NCI-H1436 (cell line): ENCODE data around the gene ZMYND12.
"Not testable (repeated sequence)": the region's sequence is repeated elsewhere in the genome, so short reads cannot be mapped to it uniquely, and the experiment has no call there.

Experiments used
- DNase-seq: peaks from one replicate; lab custom pipeline; 2025; lab: John Stamatoyannopoulos, UW

ZMYND12 gene, protein sequence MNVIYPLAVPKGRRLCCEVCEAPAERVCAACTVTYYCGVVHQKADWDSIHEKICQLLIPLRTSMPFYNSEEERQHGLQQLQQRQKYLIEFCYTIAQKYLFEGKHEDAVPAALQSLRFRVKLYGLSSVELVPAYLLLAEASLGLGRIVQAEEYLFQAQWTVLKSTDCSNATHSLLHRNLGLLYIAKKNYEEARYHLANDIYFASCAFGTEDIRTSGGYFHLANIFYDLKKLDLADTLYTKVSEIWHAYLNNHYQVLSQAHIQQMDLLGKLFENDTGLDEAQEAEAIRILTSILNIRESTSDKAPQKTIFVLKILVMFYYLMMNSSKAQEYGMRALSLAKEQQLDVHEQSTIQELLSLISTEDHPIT

GRCh38 chr1:42456010-42456753 is at the start of gene ZMYND12, which contains the start of gene PPCS:
ZMYND12 (minus strand) TSS chr1:42456022; CDS start chr1:42455997, 25 bp downstream.
PPCS (plus strand) TSS chr1:42456543; CDS start chr1:42456566, 23 bp downstream.
- DNase-seq = peak; percentile 81

DNA sequence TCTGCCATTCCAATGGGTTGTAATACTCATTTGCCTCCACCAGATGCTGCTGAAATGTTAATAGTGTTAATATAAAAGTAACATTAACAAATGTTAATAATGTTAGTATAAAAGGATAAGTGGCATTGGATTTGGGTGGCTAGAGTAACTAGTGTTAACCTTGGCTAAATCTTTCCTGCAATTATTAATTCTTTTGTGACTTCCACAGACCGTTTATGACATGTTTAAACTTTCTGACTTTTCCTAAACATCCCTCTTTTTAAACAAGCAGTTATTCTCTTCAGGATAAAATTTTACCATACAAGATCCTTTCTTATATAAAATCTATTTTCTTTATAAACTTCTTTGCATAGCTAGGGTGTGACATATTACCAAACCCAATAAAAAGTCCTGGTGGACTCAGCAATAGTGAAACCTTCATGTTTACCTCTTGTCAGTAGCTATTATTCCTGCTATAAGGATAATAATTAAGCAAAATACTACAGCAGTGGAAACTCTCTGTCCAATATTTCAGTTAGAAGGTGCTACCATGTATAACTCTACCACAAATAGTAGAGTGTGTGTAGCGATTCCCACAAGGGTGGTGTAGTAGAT is 48.8 kb upstream of the ZMYND12 start:
- no peak for DNase-seq

- not testable (repeated sequence) for DNase-seq
Observed at GRCh38 chr1:42502031-42502430, 46.2 kb upstream of the ZMYND12 start.

GRCh38 chr1:42490237-42490636 is 34.4 kb upstream of the ZMYND12 start:
- DNase-seq = no peak

- no peak for DNase-seq
Observed at GRCh38 chr1:42484382-42484781, 28.6 kb upstream of the ZMYND12 start.

DNA sequence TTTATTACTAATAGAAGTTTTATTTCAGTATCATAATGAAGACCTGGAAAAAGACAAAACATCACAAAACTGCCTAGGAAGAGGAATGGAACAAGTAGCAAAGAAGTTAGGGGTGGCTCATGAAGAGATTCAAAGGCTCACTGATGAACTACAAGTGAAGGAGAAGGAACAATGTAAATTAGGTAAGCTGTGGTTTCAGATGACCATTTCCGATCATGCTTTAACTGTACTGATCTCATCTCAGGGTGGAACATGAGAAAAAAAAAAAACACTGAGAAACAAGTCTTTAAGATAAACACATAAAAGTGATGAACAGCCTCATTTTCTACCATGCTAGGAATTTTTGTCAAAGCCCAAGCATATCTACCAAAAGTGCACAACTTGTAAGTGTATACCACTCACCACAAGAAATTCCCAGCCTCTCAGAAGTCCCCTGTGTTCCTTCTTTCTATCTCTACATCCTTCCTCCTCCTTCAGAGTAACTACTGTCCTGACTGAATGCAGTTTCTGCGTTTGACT is 26.9 kb upstream of the ZMYND12 start:
- no peak for DNase-seq

GRCh38 chr1:42480921-42481320 is 25.1 kb upstream of the ZMYND12 start:
- DNase-seq = no peak

DNA sequence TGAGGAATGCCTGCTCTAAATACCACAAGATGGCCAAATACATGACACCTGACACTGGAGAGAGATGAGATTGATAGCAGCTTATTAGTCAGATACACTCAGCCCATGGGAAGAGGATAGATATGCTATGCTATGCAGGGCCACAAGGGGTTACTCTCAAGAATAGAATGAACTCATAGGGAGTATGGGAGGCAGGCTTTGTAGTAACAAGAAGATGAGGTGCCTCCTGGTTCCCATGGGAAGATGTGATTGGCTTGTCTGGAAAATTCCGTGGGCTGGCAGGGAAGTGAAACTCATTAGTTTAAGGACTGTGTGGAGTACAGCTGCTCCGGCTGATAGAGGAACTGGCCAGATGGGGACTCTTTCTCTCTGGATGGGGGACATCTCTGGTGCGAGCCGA is 23.8 kb upstream of the ZMYND12 start:
- no peak for DNase-seq

GRCh38 chr1:42477775-42478174 is 22.0 kb upstream of the ZMYND12 start:
- no peak for DNase-seq

DNA sequence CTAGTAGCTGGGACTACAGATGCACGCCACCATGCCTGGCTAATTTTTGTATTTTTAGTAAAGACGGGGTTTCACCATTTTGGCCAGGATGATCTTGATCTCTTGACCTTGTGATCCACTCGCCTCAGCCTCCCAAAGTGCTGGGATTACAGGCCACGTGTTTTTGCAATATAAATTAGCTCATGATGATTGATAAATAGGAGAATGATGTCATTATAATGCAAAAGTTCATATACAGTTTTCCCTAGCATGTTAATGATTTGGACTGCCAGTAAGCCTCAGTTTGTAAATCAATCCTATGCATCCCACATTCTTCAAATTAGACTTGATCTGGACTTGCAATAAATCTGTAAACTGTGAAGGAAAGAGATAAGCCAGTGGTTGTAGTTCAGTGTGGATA is 21.5 kb upstream of the ZMYND12 start:
- not testable (repeated sequence) for DNase-seq

DNA sequence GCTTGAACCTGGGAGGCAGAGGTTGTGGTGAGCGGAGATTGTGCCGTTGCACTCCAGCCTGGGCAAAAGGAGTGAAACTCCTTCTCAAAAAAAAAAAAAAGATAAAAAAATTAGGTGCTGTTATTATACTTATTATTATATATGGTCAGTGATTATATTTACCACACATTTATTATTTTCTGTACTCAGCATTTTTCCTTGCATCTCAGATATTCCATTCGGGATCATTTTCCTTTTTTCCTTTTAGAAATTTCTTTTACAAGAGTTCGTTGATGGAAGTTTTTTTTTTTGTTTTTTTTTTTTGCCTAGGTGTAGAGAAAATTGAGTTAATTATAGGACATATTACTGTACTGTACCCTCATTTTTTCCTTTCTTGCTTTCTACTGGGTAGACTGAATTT is 20.8 kb upstream of the ZMYND12 start:
- no peak for DNase-seq

- no peak for DNase-seq
Observed at GRCh38 chr1:42469727-42470126, 13.9 kb upstream of the ZMYND12 start.

DNA sequence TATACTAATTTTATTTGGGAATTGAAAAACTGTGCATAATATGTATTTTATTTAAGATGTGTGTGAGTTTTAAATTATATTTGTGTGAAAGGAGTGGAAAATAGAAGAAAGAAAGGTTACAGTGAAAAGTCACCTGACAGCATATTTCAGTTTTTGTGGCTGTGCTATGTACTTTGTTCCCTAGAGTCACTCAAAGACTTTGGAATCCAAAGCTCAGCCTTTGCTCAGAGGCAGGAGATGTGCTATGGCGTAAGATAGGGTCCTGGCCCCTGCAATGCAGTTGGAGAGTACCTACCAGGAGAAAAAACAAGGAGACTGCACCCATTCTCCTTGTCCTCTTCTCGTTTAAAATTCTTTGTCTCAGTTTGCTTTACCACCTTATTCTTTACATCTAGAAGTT is 10.2 kb upstream of the ZMYND12 start:
- DNase-seq = no peak

DNA sequence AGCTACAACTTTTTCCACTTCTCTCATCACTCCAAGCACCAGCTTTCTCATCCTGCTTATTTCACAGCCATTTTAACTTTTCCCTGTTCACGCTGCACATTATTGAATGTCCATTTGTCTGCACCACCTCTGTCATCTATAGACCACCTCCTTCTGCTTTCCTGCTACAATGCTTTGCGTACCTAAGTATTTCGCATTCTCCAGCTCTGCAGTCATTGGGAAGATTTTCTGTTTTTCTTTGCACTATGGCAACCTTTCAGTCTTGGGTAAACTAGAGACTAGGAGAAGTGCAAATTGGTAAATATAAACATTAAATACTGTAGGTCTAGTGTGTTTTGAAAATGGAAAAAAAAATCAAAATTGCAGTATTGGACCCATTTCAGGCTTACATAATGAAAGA is 8.1 kb upstream of the ZMYND12 start:
- DNase-seq = no peak

DNA sequence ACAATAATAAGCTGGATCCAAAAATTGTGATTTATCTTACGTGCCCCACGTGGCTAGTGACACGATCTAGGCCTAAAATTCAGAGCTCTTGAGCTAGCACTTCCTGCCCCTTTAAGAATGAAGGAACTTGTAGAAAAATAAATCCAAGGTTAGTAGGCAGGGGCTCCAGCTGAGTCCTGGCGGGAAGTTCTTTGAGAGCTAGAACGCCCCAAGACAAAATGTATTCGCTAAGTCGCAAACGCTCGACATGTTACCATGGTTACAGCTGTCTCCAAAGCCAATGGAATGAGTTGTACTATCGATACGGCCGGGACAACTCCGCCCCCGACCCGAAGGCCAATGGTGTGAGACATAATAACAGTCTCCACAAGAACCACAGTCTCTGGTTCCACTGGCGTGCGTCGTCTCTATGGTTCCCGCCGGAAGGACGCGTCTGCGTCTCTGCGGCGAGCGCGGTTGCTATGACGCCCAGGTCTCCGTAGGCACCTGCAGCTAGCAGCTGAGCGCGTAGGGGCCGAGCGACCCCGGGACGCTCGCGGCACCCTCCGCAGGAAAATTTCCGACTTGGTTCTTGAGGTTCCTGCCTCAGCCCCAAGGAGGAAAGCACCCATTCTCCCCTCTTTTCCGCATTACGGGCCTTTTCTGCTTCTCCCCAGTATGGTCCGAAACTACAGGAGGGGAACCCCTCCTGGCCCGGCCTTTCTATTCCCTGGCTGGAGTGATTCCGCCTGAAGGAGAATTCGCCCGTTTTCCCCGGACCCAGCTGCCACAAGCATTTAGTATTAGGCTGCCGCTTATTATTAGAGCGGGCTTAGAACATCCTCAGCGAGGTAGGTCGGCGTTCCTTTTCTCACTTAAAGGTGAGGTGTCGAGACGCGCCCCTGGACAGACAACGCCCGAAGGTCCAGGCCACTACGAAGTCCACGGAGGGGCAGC is 7.3 kb upstream of the ZMYND12 start, which contains the start of gene CCDC30:
Gene CCDC30 (plus strand): TSS at position 459 of the 936 bp plus-strand sequence. CDS start 17,266 bp downstream, outside the sequence.
- DNase-seq = peak; percentile 98

GRCh38 chr1:42461196-42461595 is 5.4 kb upstream of the ZMYND12 start:
- DNase-seq = no peak

DNA sequence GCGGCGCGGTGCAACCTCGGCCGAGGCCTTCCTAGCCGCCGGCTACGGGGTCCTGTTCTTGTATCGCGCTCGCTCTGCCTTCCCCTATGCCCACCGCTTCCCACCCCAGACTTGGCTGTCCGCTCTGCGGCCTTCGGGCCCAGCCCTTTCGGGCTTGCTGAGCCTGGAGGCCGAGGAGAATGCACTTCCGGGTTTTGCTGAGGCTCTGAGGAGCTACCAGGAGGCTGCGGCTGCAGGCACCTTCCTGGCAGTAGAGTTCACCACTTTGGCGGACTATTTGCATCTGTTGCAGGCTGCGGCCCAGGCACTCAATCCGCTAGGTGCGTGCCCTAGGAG is 900 bp upstream of the ZMYND12 start:
- DNase-seq = peak; percentile 47

DNA sequence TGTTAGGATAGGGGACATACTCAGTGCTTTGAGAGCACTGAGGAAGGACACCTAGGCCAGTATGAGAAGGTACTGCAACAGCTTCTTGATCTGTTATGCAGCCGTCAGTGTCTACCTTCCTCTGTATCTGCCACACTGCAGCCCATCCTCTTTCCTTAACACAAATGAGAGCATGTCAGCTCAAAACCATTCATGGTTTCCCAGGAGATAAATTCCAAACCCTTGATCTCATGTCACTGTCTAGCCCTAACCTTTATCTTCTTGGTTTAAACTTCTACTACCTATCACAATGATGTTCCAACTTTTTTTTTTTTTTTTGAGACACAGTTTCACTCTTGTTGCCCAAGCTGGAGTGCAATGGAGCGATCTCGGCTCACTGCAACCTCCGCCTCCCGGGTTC is 1.4 kb downstream of the ZMYND12 start:
- DNase-seq = no peak

GRCh38 chr1:42453386-42453785 is 2.4 kb downstream of the ZMYND12 start:
- DNase-seq = no peak

GRCh38 chr1:42450061-42450460 is 5.8 kb downstream of the ZMYND12 start:
- DNase-seq = no peak

DNA sequence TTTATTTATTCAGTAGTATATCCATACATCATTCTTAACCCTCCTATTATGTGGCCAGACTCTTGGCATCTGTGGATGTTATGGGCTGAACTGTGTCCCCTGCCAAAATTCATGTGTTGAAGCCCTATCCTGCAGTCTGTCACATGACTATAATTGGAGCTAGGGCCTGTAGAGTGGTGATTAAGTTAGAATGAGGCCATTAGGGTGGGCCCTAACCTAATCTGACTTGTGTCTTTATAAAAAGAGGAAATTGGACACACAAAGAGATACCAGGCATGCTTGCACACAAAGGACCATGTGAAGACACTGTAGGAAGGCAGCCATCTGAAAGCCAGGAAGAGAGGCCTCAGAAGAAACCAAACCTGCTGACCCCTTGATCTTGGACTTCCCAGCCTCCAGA is 6.6 kb downstream of the ZMYND12 start:
- no peak for DNase-seq

DNA sequence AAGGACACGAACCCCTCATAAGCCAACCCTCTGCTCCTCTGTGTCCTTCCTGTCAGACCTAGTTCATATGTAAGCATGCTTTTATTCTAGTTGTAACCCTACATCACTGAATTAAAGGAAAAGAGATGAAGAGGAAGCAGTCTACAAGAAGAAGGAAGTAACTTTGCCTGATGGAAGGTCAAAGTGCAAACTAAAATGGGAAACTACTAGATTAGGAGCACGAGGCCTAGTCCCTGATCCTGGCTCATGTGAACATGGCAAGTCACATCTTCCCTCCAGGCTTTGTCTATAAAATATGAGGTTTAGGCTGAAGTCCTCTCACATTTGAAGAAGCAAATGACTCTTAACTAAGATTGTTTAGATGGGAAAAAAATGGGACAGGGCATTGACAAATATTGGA is 13.2 kb downstream of the ZMYND12 start:
- DNase-seq = no peak
